Endometrial microvascular endothelial cells (primary cell): Measurements from ENCODE around the gene FRMD4B. TPM values are rescaled to one million over a fixed set of nuclear protein-coding genes. Genes with fewer than 3 reads are reported as not detected.

Source experiments
- in situ Hi-C: cut with HindIII; loops from 2 replicates; pipeline ENCODE4 v1.10.0; 2017; ENCODE audit warnings: low sequenced_read_pairs, low pct_unique_long_range_greater_than_20kb; ENCODE audit errors: inconsistent ontology term
- total RNA-seq: library from RNA; depleted of rRNA; stranded (reverse); fragments of >200 nt; gene quantifications from one replicate; pipeline ENCODE4 v1.2.3, GENCODE V29; 2015; ENCODE audit errors: inconsistent ontology term

The FRMD4B gene
- total RNA-seq, 1 donor from 2014 or later = 37.8 TPM

DNA sequence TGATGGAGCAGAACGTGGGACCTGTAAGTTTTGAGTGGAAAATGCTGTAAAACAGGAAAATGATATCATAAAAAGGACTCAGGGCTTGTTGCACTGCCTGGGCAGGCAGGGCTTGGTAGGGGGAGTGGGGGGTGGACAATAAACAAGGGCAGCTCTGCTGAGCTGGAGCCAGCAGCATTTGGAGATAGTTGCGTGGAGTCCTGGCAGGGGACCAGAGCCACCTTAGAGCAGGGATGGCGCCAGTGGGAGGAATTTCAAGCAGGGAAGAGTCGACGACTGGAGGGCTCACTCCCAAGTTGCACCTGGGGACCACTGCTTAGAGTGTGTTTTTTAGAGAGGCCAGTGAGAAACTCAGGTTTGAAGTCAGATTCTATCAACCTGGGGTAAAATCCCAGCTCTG, 22.7 kb upstream of the FRMD4B start:
- in situ Hi-C loops = no loop called here

DNA sequence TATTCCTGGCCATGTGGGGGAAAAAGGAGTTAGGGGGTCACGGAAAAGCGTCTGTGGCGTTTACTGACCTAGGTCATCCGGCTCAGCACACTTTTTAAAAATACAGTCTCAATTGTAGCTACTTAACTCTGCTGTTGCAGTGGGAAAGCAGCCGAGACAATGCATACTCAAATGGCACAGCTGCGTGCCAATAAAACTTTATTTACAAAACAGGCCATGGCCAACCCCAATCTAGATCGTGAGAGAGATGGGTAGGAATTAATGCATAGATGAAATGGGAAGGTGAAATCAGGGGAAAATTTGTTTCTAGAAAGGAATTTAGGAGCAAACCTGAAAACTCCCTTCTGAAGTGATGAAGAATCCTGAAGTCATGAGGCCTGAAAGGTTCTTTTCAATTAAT, 22.0 kb upstream of the FRMD4B start:
- in situ Hi-C loops = no loop called here

DNA sequence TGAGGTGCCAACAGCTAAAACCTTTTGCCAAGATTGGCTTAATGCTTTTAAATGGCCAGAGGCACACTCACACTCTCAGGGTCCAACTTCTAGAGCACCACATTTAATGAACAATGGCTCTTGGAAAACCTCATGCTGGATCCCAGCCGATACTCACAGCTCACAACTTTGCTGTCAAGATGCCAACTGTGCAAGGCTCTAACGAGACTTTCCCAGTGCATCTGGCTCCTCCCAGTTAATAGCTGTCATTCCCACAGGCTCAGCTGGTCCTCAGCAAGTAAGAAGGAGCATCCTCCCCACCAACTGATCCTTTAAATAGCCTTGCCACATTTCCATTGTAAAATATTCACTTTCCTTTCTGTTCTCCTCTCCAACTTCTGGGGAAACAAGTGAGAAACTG, 20.3 kb upstream of the FRMD4B start:
- in situ Hi-C loops = no loop called here

DNA sequence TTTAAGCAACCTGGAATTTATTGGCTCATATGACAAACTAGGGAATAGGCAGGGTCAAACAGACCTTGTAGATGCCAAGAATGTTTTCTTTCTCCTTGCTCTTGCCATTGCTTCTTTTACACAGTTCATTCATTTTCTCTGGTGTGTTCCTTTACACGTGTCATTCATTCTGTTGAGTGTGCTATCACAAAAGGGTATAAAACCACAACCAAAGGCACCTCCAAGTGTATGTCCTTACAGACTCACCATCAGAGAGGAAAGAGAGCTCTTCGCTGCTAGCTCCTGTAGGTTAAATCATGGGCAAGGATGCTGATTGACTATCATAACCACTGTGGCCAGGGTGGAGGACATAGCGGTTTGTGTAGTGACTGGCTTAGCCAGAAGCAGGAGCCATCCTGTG, 19.2 kb upstream of the FRMD4B start:
- in situ Hi-C loops = no loop called here

DNA sequence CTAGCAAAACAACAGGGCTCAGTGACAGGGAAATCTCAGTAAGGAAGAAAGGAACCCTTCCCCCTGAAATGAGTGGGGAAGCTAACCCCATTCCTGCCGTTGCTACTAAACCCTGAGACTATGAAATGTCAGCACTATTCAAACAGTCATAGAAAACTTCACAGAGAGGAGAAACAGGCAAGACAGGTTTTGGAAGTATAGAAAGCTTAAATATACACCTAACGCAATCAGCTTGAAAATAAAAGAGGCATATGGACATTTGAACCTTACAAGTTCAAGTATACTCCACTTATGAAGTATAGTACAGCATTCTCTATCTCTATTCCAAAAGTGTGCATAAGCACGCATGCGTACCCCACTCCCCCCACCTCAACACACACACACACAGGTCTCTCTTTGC, 17.6 kb upstream of the FRMD4B start:
- in situ Hi-C loops = no loop called here

DNA sequence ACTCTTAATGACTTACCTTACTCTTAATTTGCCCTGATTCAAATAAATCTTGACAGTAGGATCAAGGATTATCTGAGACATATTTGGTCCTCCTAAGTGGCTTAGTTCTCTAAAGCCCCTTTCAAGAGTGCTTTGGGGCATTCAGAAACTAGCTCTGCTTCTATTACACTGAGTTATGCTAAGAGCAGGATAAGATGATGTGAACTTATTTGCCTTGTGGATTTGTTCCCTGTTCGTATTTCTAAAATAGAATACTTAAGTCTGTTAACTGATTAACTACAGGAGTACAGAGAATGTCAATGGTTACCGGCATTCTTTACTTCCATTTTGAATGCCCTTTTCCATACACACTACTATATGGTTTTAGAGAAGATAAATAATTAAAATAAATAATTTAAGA, 14.8 kb upstream of the FRMD4B start:
- in situ Hi-C loops = no loop called here

DNA sequence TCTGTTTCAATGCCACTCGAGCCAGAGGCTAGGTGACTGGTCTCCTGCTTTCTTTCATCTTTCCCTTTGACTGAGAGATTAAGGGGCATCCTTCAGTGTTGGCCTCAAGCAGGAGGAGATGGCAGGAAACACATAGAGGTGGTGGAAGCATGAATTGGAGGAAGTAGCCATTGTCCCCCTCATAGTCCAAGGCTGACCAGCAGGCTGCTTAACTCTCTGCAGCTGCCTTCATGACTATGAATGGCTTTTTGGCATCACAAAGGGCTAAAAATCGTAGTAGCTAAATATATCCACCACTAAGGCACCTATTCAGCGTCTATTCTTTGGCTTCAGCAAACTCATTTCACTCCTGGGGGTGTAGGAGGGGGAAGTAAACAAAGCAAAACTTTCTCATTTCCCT, 7.0 kb upstream of the FRMD4B start:
- in situ Hi-C loops = no loop called here

DNA sequence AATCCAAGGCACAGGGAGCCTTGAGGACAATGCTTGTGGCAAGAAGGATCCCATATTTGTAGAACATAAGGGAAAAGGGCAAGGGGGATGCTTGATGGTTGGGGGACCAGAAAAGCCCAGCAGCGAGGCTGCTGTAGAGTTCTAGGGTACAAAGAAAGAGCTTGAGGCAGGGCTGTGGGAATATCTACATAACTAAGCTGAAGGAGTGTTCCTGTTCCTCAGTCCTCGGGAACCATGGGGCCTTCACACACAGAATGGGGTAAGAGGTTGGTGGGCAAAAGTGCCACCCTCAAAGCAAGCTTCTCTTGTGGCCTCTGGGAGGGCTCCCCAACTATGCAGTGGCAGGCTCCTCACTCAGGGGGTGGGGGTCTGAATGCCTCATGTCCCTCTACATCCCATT, 6.5 kb upstream of the FRMD4B start:
- in situ Hi-C loops = no loop called here

DNA sequence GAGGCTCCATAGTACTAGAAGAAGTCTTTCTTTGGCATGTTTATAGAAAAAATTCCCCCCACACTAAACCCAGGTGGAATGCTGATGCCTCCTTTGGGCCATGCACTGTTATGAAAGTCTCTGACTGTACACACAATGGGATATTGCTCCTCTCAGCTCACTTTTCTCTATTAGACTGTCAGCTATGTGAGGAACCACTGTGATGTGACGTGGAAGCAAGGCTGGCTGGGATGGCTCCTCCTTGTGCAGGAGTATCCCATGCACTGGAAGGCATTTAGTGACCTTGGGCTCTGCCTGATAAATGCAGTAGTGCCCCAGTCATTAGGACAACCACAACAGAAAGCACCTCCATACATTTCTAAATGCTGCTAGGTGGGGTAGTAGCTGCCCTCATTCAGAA, 5.7 kb upstream of the FRMD4B start:
- in situ Hi-C loops = no loop called here

DNA sequence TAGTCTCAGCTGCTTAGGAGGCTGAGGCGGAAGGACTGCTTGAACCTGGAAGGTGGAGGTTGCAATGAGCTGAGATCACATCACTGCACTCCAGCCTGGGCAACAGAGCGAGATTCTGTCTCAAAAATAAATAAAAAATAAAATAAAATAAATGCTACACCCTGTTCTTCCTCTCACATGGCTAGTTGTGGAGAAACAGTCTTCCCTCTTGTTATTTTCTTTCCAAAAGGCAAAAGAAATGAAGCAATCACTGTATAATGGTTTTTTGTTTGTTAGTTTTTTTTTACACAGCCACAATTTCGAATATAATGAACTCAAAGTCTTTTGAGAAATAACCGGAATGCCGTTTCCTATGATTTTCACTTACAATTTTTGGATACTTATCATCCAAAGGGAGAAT, 4.9 kb upstream of the FRMD4B start:
- in situ Hi-C loops = no loop called here

DNA sequence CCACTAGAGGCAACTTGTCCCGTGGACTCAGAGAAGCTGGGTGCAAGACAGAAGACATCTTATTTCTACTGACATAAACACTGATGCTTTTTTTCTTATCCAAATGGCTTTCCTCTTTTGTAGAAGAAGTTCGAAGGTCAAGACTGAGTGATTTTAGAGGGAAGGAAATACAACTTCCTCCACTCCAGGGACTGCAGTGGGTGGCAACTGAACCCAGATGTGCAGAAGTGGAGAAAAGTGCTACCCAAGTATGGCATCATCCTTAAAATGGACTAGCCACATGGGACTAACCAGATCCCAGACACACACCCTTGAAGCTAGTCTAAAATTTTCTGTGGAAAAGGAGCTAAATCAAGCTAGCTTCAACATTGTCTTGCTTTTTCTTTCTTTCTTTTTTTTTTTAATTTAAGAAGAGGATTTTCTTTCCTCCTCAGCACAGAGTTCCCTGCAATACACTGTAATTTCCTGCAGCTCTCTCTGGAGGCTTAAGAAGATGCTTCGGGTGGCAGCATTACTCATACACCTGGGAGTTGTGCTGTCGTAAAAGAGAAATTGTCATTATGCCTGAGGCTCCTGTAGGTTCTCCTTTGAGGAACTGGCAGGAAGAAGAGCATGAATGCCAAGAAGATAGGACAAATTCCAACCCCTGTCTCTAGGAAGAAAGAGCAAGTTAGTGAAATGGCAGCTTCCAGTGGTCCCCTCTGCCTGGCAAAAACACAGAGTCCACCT, 3.8 kb upstream of the FRMD4B start:
- in situ Hi-C loops = no loop called here

DNA sequence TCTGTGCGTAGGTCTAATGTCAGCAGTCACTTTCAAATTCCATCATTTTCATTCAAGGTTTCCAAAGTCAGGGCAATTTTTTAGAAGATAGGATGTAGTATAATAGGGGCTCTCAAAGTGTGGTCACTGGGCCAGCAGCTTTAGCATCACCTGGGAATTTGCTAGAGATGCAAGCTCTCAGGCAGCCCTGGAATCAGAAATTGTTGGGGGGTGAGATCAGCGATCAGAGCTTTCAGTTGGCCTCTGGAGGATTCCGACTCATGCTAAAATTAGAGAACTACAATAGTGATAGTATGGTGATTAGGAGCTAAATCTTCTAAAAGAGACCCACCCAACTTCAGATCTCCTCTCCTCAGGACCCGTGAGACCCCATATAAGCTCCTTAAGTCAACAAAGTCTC, 2.4 kb upstream of the FRMD4B start:
- in situ Hi-C loops = no loop called here

DNA sequence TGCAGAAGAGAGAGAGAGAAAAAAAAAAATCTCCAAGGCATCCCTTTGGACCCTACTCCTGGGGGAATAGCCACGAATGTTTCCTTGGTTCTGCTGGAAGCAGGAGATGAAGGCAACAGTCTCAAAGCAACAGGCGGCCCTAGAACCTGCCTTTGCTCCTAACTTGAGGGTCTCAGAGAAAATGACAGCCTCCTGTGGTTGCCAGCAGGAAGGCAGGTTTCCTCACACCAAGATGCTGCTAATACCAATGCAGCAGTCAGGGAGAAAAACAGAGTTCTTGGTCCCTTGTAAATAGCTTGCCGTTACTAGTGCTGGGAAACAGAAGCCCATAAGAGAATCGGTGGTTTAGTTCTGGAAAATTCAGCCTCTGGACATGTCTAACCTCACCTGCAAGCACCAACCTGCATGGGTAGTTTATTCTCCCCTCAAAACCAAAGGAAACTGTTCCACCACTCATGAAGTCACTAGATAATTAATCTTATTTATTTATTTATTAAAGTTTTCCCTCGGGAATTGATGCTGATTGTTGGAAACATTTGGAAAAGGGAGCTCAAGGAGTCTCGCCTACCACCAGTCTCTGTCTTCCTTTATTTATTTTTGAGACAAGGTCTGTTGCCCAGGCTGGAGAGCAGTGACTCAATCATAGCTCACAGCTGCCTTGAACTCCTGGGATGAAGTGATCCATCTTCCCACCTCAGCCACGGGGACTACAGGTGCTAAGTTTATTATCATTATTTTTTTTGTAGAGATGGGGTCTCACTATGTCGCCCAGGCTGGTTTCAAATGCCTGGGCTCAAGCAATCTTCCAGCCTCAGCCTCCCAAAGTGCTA, 883 bp upstream of the FRMD4B start:
- in situ Hi-C loops = no loop called here

DNA sequence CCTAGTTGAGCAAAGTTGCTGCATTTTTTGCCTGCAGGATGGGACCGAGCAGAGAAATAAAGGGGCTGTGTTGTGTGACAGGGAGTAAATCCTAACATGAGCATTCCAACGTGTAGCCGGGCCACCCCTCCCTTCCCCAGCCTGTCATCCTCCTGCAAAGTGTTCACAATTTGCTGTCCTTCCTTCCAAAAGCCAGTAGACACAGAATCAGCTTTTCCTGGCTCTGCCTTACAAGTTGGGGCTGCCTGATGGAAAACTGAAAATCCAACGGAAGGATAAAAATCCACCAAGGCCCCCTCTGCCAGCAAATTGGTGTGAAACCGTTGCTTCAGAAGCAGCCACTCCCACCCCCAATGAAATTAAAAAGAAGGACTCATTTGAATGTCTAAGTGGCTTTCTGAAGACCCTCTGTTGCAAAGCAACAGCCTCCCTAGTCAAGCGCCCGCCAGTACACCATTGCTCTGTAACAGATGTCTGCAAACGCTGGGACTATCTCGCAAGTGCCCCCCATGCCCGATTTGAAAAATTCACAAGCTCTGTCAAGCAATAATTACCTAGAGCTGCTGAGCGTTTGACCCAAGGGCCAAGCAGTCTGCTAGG, 665 bp downstream of the FRMD4B start:
- in situ Hi-C loops = no loop called here

DNA sequence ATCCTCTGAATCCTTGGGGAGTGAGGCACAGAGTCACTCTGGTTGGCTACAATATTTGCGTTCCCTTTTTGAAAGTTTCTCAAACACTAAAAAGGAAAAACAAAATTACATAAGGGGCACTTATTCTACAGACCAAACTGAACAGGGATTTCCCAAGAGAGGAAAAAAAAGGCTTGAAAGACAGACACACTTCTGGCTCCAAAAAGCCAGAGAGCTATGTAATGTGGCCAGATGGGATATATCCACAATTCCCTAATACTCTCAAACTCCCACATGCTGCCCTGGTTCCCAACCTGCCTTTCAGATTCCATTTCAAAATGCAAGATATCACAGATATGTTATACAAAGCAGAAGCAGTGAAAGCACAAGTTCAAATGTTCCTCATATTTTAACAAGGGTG, 1.6 kb downstream of the FRMD4B start:
- in situ Hi-C loops = no loop called here

DNA sequence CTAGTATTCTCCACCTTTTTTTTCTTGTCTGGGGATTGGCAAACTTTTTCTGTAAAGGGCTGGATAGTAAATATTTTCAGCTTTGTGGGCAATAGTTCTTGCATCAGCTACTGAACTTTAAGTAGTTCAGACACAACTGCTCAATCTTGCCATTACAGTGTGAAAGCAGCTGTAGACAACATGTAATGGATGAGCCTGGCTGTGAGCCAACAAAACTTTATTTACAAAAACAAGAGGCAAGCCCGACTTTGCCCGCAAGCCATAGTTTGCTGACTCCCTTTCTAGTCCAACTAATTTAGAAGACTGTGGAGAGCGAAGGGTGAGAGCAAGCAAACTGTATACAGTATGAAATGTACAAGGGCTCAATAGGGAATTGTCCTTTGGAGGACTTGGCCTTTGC, 6.2 kb downstream of the FRMD4B start:
- in situ Hi-C loops = no loop called here

DNA sequence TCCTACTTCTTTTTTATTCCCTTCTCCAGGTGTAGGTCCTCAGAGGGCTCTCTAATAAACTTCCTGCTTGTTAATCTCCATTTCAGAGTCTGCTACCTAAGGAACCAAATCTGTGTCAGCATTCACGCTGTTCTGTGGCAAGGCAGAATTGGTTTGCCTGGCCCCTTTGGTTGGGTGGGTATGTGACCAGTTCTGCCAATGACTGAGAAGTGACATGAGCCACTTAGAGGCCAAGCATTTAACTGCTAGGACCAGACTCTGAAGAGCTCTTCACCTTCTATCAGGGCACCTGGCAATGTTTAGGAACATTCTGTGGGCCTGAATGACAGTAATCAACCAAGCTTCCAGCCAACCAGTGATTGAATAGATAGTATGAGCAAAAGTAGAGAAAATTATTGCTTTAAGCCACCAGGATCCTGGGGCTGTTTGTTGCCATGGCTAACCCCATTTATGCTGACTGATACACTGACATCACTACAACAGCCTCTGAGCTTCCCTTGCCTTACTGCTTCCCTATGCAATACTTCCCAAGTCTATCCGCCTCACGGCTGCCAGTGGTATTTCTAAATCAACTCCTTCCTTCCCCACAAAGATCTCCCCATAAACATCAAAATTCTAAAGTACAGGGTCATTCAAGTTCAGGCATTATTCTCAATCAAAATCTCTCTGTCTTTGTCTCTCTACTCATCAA, 7.6 kb downstream of the FRMD4B start:
- in situ Hi-C loops = no loop called here

DNA sequence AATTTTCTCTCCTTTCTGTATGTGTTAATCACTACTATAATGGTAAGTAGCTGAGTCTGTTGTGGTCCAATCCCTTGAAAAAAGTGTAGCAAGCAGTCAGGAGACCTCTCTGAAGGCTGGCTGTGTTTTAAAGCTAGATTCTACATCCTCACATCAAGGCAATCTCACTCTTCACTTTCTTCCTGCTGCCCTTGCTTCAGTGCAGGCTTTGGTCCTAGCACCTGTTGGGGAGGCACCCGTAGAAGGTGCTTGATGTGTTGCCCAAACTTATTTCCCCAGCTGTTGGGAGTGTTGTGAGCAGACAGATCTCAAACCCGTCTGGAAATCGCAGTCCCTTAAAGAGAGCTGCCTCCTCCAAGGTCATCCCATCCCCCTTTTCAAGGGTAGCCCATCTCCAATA, 8.6 kb downstream of the FRMD4B start:
- in situ Hi-C loops = no loop called here

DNA sequence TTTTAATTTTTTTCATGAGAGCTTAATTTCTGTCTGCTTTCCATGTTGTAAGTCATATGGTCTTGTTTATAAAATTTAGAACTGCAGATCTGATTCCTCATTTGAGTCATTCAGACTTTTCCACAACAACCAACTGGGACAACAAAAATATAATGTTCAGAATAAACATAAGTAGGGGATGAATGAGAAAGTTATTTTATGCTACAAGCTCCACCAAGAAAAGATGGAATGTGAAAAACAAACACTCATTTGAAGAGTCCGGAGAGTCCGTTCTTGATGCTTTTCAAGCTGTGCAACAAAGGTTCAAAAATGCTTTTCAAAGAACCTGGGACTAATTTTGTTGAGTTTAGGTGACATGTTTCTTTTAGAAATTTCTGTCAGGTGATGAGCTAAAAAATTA, 9.2 kb downstream of the FRMD4B start:
- in situ Hi-C loops = no loop called here

DNA sequence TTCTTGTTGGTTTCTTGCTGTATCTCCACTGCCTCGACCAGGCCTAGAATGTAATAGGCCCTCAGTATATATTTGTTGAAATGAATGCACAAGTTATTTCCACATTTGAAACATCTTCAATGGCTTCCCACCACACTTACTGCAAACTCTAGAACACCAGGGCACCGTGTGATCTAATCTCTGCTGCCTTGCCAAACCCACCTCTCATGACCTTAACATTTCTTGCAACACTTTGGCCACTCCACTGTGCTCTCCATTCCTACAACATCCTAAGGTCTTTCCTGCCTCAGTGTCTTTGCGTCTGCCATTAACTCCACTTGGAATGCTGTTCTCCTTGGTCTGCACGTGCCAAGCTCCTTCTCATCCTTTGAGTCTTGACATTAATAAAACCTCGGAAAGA, 14.1 kb downstream of the FRMD4B start:
- in situ Hi-C loops = no loop called here
